Measurements from ENCODE around the gene SBNO2.

DNA sequence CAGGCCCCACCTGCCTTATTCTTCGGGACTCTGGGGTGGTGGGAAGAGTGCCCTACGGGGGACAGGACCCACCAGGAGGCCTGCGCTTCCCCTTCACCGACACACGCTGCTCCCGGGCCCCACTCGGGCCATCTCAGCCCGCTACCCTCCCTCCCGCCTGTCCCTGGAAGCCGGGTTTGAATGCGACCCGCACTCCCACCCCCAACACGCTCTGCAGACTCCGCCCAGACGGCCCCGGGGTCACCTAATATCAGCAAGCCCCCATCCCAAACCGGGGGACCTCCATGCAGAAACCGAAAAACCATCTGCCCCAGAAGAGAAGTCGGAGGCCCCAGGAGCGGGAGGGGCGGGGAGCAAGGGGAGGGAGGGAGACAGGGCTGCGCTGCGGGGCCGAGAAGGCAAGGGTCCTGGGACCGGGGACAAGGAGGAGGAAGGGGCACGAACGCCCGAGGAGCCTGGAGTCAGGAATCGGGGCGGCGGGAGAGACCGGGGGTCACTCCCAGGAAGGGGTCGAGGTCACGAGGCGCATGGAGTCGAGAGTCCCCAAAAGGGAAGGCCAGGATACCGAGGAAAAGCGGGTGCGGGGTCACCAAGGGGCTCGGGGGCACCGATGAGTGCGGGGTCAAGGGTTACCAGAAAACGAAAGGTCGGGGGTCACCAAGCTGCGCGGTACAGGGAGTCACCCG lies 766 bp downstream of the SBNO2 start:
- TF ChIP-seq POLR2AphosphoS5 (IDR thresholded peaks at IDR 0.05; ENCODE audit: low read depth, low read length) (no peak), POLR2A (IDR thresholded peaks at IDR 0.05; ENCODE audit: low read depth, low read length) (no peak)
